Measurements from ENCODE around the gene PLEK2.
"Not testable (repeated sequence)": the region's sequence is repeated elsewhere in the genome, so short reads cannot be mapped to it uniquely, and the experiment has no call there.

PLEK2 gene

DNA sequence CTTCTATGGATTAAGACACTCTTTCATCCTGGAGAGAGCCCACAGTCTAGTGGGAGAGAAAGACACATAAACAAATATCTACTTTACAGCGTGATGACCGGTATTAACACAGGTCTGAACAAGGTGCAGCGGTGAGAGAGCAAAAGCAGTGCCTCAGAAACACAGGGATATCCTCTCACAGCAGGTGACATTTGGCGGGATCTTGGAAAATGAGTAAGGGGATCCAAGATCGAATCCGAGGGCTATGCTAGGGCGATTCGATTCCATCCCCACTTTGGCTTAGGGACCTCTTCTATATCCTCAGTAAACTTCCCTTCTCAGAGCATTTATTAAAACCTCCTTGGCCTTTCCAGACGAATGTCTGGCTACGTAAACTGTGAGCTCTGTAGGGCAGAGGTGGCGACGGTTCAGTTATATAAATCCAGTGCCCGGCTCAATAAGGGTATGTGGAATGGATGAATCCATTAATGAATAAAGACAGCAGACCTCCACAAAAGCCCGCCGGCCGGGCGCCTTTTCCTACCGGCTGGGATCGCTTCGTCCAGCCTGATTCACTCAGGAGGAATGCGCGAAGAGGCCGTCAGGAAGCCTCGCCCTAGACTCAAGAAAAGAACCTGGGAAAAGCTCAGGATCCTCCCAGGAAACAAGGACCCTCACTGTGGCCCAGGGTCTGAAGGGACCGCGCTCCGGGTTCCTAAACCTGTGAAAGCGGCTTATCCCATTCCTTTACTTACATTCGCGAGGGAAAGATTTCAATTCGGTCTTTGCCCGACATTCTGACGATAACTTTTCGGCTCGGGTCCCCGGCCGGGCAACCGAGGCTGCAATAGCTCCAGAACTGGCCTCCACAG is 52.8 kb downstream of the PLEK2 start:
- peak; percentile 86 for DNase-seq (ENCODE audit: low read depth)

DNA sequence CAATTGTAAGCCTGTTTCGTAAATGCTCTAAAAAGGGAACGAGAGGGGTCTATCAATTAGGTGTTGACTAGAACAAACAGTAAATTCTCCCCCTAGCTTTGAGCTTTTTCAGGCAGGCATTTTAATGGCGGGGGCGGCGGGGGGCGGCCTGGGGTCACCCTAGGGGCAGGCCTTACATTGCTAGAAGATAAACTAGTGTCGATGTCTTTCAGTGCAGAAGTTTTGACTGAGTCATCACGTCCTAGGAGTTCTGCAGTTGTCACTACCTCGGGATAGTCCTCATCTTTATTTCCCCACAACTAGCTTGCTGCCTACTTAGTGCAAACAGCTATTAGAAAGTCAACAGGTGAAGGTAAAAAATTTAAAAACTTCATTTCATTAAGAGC is 54.0 kb downstream of the PLEK2 start:
- DNase-seq (ENCODE audit: low read depth): peak; percentile 52

DNA sequence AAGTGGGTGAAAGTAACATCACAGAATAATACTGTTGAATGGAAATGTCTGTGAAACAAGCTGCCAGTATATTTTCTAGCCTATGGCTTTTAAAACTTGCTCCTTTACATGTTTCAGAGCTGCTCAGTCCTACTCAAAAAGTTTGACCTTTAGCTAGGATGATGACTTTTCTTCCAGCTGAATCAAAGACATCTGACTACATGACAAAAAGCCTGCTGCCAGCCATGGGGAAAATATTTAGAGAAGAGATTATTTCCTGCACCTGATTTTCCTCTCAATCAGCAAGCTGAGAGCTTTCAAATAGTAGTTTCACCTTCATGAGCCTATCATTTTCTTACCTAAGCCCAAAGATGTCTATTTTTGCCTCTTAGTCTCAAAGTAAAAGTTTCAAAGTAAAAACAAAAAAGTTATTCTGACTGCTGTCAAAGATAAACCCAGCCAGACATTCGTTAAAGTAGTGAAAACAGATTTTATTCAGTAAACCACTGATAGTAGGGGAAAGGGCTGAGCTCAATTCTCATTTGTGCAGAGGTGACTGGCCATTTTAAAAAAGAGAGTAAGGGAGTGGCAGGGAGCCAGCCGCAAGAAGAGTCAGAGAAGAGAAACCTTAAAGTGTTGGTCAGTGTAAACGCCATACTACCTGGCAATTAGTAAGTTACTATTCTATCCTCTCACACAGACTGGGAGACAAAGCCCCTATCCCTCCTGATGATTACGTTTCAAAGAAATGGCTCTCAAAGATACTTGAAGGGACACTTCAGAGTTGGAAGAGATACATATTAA is 54.6 kb downstream of the PLEK2 start:
- DNase-seq (ENCODE audit: low read depth): no peak

DNA sequence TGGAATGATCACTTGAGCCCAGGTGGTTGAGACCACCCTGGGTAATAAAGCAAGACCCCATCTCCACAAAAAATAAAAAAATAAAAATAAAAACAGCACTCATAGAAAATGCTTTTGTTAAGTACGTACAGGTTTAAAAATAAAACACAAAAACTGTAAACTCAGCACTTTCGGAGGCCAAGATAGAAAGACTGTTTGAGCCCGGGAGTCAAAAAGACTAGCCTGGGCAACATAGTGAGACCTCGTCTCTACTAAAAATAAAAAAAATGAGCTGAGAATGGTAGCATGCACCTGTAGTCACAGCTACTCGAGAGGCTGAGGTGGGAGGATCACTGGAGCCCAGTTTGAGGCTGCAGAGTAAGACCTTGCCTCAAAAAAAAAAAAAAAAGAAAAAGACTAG is 59.9 kb downstream of the PLEK2 start:
- DNase-seq (ENCODE audit: low read depth): no peak

DNA sequence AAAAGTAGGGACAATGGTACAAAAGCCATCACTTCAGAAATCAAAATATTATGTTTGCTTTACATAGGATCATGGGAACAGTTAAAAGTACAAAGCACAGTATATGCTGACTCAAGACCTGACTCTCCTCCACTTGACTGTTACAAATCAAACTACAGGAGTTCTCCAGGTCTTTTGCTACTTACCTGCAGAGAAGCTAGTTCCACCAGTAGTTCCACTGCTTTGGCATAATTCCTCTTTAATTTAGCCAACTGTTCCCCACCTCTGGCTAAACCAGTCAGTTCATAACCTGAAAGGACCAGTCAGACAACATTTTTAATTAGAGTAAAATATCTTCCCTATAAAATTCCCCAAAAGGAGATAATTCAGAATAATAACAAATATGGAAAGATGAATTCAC is 66.4 kb downstream of the PLEK2 start:
- DNase-seq (ENCODE audit: low read depth): no peak

DNA sequence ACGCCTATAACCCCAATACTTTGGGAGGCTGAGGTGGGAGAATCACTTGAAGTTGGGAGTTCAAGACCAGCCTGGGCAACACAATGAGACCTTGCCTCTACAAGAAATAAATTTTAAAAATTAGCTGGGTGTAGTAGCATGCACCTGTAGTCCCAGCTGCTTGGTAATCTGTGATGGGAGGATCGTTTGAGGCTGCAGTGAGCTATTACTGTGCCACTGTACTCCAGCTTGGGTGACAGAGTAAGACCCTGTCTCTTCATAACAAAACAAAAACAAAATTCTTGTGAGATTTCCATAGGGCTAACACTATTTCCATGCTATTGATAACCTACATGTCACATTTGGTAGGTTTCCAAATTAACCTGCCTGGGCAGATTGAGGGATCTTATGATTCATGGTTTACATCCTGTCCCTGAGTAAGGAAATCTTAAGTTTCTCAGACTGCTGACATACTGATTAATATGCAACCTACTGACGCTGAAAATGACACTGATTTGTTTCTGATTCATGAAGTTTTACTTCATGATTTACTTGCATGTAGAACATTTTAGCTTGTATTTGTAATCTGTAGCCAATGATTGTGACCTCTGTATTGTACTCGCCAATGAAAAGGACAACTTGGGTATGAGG is 68.2 kb downstream of the PLEK2 start:
- DNase-seq (ENCODE audit: low read depth): peak; percentile 45

DNA sequence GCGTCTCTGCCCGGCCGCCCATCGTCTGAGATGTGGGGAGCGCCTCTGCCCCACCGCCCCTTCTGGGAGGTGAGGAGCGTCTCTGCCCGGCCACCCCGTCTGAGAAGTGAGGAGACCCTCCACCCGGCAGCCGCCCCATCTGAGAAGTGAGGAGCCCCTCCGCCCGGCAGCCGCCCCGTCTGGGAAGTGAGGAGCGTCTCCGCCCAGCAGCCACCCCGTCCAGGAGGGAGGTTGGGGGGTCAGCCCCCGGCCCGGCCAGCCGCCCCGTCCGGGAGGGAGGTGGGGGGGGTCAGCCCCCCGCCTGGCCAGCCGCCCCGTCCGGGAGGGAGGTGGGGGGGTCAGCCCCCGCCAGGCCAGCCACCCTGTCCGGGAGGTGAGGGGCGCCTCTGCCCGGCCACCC is 70.7 kb downstream of the PLEK2 start:
- not testable (repeated sequence) for DNase-seq (ENCODE audit: low read depth)

Data from ELR (cell line).